ENCODE measurements around the gene TWNK. TPM values are rescaled to one million over a fixed set of nuclear protein-coding genes. Genes with fewer than 3 reads are reported as not detected.
A peak's percentile ranks its signal among the peaks of the same experiment; 100 is the strongest.
"Not testable (repeated sequence)": the region's sequence is repeated elsewhere in the genome, so short reads cannot be mapped to it uniquely, and the experiment has no call there.

The TWNK gene
- total RNA-seq, 1 donor = 2.0 TPM

DNA sequence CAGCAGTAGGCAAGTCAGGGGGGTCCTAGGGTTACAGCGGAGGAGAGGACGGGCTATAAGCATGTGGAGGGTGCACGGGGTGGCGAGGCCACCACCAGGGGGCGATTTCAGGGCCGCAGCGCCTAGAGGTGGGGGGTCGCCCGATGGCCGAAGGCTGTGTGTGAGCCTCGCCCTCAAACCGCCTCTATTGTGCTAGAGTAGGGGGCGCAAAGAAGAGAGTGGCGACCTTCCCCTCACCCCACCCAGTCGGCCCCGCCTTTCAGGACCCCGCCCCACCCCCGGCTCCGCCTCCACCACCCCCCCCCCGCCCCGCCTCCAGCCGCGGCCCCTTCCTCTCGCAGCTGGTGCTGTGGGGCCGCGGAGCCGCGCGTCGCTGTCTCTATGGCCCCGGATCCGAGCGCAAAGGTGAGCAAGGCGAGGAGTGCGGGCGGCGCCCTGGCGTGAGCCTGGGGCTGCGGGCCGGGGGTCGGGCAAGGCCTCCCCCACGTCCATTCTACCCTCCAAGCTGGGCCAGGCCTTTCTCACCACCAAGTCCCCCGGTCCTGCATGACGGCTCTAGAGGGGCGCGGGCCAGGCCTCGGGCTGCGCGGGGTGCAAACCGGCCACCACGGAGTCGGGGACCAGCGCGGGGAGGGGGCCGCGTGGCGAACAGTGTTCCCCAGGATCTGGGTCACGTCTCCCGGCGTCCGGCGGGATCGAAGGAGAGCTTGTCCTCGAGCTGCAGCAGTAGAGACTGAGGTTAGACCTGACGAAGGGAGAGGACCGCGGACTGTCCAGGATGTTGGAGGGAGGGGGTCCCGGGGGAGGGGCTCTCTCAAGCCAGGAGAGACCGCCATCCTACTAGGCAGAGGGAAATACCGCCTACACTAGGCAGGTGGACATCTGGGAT lies 17.9 kb upstream of the TWNK start, which contains the start of gene SEMA4G:
Gene SEMA4G (plus strand): TSS at position 318 of the 889 bp plus-strand sequence. CDS start 3,409 bp downstream, outside the sequence.
- Histone ChIP-seq H3K27me3 (ENCODE audit: insufficient read depth, low read length) (no peaks in the 10 kb centered on the region), H3K4me3 (ENCODE audit: low read length) (peak within 1 kb of the TSS; percentile 24), H3K4me1 (ENCODE audit: insufficient read depth, low read length) (peaks cover 14% of the 10 kb centered on the region), H3K9me3 (ENCODE audit: low read depth, low read length) (no peaks in the 10 kb centered on the region)

DNA sequence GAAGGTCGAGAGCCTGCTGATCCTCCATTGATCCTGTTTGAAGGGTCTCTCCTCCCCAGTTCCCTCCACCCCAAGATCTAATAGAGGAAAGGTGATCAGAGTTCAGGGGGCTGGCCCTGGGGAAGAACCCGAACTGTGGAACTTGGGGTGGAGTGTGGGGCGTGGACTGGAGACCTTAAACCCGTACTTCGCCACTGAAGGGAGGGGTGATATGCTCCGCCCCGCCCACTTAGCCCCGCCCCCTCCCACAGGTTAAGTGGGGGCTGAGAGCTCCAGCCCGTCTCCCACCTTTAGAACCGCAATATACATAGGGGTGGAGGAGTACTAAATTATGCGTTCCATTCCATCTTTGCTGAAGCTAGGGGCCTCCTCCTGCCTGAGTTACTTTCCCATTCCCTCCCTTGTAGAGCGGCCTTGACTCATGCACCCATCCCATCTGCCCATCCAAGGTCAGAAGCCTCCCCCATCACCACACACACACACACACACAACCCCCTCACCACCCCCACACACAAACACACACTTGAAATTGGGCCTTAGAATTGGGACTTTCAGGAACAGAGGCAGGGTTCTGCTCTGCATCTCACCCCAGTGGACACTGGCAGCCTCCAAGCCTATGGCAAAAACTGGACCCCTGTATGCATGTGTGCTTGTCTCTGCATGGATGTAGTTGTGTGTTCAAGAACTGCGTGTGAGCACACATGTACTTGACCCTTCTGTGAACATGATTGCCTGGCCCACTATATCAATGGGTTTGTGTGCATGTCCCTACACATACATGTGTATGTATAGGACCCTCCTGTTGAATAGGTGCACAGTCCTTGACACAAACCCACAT lies 17.0 kb upstream of the TWNK start:
- no peak overlapping the region for H3K4me3 ChIP-seq (ENCODE audit: low read length)
- peaks cover 14% of the 10 kb centered on the region for H3K4me1 ChIP-seq (ENCODE audit: insufficient read depth, low read length)
- no peaks in the 10 kb centered on the region for H3K9me3 ChIP-seq (ENCODE audit: low read depth, low read length)
- no peaks in the 10 kb centered on the region for H3K27me3 ChIP-seq (ENCODE audit: insufficient read depth, low read length)

DNA sequence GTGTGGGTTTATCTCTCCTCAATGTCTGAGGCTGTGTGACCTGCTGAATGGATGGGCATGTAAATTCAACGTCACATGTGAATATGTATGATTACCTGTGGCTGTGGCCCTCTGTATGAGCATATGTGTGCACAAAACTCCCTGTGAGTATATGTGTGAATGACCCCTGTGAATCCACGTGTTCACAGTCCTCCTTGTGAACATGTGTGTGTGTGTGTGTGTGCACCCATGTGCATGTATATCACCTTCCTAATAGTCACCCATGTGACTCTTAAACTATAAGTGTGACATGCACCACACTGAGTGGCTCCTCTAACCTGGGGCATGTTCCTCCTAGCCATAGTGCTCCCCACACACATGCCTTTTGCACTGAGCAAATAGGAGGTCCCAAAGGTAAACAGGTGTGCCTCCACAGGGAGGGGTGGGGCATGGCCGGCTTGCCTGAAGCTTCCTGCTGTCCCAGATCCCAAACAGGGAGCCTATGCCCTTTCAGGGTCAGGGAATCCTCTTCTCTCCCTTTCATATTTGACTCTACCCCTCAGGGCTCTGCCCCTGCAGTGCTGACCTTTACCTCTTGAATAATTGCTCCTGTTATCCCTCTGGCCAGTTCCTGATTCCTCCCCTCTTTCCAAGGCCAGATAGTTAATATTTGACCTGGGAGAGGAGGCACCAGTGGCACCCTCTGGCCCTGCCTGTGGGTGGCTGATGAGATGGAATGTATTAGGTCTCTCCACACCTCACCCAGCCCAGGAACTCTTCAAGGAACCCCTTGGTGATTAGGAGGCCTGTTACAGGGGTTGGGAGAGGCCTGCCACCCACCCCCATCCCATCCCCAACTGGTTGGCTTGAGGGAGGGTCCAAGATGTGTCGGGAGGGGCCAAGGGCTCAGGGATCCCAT lies 16.2 kb upstream of the TWNK start:
- no peaks in the 10 kb centered on the region for H3K27me3 ChIP-seq (ENCODE audit: insufficient read depth, low read length)
- H3K4me3 ChIP-seq (ENCODE audit: low read length) = no peak overlapping the region
- no peaks in the 10 kb centered on the region for H3K9me3 ChIP-seq (ENCODE audit: low read depth, low read length)
- H3K4me1 ChIP-seq (ENCODE audit: insufficient read depth, low read length) = peaks cover 14% of the 10 kb centered on the region

DNA sequence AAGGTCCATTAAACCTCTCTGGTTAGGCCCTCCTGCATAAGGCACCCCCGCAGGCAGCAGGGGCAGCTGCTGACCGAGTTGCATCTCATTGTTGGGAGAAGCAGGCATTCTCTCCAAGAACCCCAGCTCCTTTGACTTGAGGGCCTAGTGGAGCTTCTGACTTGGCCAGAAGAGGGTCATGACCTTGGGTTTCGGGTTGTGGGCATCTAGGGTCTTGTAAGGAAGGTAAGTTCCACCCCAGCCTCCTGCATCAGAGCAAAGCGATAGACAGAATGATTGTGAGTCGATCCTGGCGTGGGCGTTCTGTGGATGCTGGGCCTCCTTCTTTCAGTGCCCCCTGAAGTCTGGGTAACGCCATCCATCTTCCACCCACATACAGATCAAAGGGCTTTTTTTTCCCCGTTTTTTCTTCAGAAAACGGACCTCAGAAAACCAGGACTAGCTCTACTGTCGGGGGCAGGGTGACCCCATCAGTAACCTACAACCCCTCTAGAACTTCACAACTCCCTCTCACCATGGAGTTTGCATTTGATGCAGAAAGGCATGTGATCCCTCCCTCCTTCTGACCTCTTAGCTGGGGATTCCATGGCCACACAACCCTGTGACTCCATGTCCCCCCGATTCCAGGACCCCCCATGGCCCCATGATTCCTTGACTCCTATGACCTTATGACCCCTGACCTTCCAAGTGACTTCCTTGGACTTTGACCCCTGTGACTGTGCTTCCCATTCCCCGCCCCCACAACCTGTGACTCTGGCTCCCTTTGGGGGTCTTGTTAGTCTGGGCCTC lies 15.0 kb upstream of the TWNK start:
- no peak overlapping the region for H3K4me3 ChIP-seq (ENCODE audit: low read length)
- H3K4me1 ChIP-seq (ENCODE audit: insufficient read depth, low read length) = peaks cover 14% of the 10 kb centered on the region
- no peaks in the 10 kb centered on the region for H3K27me3 ChIP-seq (ENCODE audit: insufficient read depth, low read length)
- H3K9me3 ChIP-seq (ENCODE audit: low read depth, low read length) = no peaks in the 10 kb centered on the region

DNA sequence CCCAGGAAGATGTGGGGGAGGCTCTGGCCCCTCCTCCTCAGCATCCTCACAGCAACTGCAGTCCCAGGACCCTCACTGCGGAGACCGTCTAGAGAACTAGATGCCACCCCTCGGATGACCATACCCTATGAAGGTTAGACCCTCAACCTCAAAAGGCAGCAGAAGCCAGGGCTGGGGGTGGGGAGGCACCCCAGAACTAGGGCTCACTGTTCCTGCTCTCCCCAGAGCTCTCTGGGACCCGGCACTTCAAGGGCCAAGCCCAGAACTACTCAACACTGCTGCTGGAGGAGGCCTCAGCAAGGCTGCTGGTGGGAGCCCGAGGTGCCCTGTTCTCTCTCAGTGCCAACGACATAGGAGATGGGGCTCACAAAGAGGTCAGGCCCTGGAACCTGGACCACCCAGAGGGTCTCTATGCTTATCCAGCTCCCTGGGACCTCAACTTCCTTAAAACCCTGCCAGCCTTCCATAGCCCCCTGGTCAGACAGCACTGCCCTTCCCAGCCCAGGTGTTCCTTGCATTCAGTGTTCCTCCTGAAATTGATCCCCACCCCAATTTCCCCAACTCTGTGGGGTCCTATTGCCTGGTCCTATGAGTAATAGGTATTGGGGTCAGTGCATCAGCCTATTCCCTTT lies 14.3 kb upstream of the TWNK start:
- H3K4me3 ChIP-seq (ENCODE audit: low read length) = no peak overlapping the region
- no peaks in the 10 kb centered on the region for H3K9me3 ChIP-seq (ENCODE audit: low read depth, low read length)
- H3K27me3 ChIP-seq (ENCODE audit: insufficient read depth, low read length) = no peaks in the 10 kb centered on the region
- peaks cover 14% of the 10 kb centered on the region for H3K4me1 ChIP-seq (ENCODE audit: insufficient read depth, low read length)

DNA sequence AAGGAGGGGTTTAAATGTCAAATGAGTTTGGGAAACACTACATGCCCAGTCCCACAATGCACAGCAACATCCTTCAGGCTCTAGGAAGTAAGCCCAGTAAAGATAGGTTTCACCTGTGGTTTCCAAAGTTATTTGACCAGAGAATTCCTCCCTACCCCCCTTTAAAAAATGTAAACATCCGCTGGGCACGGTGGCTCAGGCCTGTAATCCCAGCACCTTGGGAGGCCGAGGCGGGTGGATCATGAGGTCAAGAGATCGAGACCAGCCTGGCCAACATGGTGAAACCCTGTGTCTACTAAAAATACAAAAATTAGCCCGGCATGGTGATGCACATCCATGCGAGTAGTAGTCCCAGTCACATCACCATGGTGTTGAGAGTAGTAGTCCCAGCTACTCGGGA lies 11.9 kb upstream of the TWNK start:
- H3K4me3 ChIP-seq (ENCODE audit: low read length); H3K27me3 ChIP-seq (ENCODE audit: insufficient read depth, low read length); H3K4me1 ChIP-seq (ENCODE audit: insufficient read depth, low read length); H3K9me3 ChIP-seq (ENCODE audit: low read depth, low read length): not testable (repeated sequence)

DNA sequence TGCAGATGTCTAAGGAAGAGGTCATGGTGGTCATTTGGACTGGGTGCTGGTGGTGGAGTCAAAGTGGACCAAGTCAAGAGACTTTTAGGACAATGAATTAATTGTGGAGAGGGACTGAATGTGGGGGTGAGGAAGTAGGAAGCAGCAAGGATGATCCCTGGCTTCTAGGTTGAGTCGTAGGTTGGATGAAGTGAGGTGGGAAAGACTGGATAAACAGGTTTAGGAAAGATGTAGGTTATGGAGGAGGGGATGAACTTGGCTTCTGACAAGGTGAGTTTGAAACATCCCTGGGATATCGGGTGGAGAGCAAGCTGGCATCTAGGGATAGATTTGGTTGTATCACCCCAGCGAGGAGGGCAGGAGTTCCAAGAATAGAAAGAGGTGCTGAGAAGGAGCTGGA lies 10.4 kb upstream of the TWNK start:
- Histone ChIP-seq H3K4me3 (ENCODE audit: low read length) (no peak overlapping the region), H3K4me1 (ENCODE audit: insufficient read depth, low read length) (no peaks in the 10 kb centered on the region)

DNA sequence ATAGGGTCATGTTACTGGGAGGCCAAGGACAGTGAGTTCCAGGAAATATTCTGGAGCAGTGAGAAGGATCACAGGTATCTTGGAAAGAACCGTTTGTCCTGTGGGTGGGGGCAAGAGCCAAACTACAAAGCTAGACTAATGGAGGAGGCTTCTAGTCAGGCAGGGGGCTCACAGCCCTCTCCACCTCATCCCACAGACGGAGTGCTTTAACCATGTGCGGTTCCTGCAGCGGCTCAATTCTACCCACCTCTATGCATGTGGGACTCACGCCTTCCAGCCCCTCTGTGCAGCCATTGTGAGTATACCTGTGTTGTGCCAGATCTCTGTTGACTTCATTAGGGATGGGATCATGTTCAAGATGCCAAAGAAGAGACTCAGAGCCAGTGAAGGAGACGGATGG lies 9.9 kb upstream of the TWNK start:
- Histone ChIP-seq H3K4me1 (ENCODE audit: insufficient read depth, low read length) (no peaks in the 10 kb centered on the region), H3K27me3 (ENCODE audit: insufficient read depth, low read length) (no peaks in the 10 kb centered on the region), H3K9me3 (ENCODE audit: low read depth, low read length) (no peaks in the 10 kb centered on the region), H3K4me3 (ENCODE audit: low read length) (no peak overlapping the region)

More for the DNA sequence above, 10.4 kb upstream of the TWNK start:
- H3K9me3 ChIP-seq (ENCODE audit: low read depth, low read length) = no peaks in the 10 kb centered on the region
- no peaks in the 10 kb centered on the region for H3K27me3 ChIP-seq (ENCODE audit: insufficient read depth, low read length)

DNA sequence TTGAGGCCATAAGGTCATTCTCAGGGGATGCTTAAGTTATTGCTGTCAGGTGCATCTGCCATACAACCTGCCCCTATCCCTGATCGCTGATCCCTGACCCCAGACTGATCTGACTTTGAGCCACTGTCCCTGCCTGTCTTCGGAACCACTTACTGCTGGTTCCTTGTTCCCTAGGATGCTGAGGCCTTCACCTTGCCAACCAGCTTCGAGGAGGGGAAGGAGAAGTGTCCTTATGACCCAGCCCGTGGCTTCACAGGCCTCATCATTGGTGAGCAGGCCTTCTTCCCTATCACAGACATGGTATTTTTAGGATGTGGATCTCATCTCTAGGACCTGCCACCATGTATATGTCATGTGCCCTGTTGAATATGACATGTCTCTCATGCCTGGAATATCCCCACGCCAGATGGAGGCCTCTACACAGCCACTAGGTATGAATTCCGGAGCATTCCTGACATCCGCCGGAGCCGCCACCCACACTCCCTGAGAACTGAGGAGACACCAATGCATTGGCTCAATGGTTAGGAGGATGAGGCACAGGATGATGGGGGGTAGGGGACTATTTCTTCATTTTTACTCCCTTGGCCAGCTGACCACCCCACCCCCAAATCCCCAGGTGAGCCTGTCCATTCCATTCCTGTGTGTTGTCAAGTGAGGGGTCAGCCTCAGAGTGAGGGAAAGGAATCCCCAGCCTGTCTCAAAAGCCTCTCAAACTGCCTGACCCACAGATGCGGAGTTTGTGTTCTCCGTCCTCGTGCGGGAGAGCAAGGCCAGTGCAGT lies 9.0 kb upstream of the TWNK start:
- H3K9me3 ChIP-seq (ENCODE audit: low read depth, low read length) = no peaks in the 10 kb centered on the region
- H3K27me3 ChIP-seq (ENCODE audit: insufficient read depth, low read length) = no peaks in the 10 kb centered on the region
- H3K4me3 ChIP-seq (ENCODE audit: low read length) = no peak overlapping the region
- H3K4me1 ChIP-seq (ENCODE audit: insufficient read depth, low read length) = no peaks in the 10 kb centered on the region

DNA sequence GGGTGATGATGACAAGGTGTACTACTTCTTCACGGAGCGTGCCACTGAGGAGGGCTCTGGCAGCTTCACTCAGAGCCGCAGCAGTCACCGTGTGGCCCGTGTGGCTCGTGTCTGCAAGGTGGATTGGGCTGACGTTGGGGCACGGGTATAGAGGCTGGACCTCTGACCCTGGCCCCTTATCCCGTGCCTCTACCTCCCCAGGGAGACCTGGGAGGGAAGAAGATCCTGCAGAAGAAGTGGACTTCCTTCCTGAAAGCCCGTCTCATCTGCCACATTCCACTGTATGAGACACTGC lies 8.5 kb upstream of the TWNK start:
- H3K27me3 ChIP-seq (ENCODE audit: insufficient read depth, low read length) = no peaks in the 10 kb centered on the region
- no peaks in the 10 kb centered on the region for H3K9me3 ChIP-seq (ENCODE audit: low read depth, low read length)
- no peaks in the 10 kb centered on the region for H3K4me1 ChIP-seq (ENCODE audit: insufficient read depth, low read length)
- H3K4me3 ChIP-seq (ENCODE audit: low read length) = no peak overlapping the region

DNA sequence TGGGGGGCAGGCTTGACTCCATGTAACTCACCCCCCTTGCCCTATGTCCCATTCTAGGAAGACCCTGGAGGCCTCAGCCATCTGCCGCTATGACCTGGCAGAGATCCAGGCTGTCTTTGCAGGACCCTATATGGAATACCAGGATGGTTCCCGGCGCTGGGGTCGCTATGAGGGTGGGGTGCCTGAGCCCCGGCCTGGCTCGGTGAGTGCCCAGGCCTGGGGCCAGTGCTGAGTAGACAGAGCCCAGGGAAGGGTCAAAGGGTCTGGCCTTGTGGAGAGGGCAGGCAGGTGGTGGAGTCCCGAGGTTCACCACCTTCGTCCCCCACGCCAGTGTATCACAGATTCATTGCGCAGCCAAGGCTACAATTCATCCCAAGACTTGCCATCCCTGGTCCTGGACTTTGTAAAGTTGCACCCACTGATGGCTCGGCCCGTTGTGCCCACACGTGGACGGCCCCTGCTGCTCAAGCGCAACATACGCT lies 7.5 kb upstream of the TWNK start:
- H3K9me3 ChIP-seq (ENCODE audit: low read depth, low read length) = no peaks in the 10 kb centered on the region
- H3K4me3 ChIP-seq (ENCODE audit: low read length) = no peak overlapping the region
- no peaks in the 10 kb centered on the region for H3K4me1 ChIP-seq (ENCODE audit: insufficient read depth, low read length)
- no peaks in the 10 kb centered on the region for H3K27me3 ChIP-seq (ENCODE audit: insufficient read depth, low read length)

DNA sequence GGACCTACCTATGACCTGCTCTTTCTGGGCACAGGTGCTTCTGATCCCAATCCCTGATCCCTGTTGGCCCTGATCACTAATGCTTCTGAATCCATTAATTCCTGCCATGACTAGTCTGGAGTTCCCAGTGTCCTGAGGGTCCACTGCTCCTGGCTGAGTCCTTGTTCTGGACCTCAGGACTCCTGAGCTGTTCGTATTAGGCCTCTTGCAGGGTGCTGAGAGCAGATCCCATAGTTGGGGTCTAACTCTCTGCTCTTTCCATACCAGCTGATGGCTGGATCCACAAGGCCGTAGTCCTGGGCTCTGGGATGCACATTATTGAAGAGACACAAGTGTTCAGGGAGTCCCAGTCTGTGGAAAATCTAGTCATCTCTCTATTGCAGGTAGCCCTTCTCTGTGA lies 7.0 kb upstream of the TWNK start:
- H3K27me3 ChIP-seq (ENCODE audit: insufficient read depth, low read length) = no peaks in the 10 kb centered on the region
- H3K9me3 ChIP-seq (ENCODE audit: low read depth, low read length) = no peaks in the 10 kb centered on the region
- H3K4me3 ChIP-seq (ENCODE audit: low read length) = no peak overlapping the region
- H3K4me1 ChIP-seq (ENCODE audit: insufficient read depth, low read length) = no peaks in the 10 kb centered on the region

DNA sequence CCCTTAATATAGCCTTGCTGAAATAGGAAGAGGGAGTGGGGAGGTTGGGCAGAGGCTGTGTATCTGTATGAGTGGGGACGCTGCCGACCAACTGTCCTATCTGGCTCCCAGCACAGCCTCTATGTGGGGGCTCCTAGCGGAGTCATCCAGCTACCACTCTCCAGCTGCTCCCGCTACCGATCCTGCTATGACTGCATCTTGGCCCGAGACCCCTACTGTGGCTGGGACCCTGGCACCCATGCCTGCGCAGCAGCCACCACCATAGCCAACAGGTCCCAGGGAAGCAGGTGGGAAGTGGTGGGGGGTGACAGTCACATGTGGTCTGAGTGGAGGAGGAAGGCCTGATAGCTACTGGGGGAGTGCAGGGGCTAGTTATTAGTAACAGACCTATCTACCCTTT lies 6.6 kb upstream of the TWNK start:
- Histone ChIP-seq H3K4me3 (ENCODE audit: low read length) (no peak overlapping the region), H3K4me1 (ENCODE audit: insufficient read depth, low read length) (no peaks in the 10 kb centered on the region), H3K27me3 (ENCODE audit: insufficient read depth, low read length) (no peaks in the 10 kb centered on the region), H3K9me3 (ENCODE audit: low read depth, low read length) (no peaks in the 10 kb centered on the region)

All from mononuclear cell (primary cell).